Transverse colon (tissue), 4 donors: ENCODE results near the gene SCAP. TPM values are rescaled to one million over a fixed set of nuclear protein-coding genes. Genes with fewer than 3 reads are reported as not detected.

Experiments used
- DNase-seq: peaks from one replicate; pipeline ENCODE4 v3.0.0-alpha.2; 2019
- H3K27ac ChIP-seq, 4 donors: fragments of 200-600 bp; sonication (generic); 2 replicates each; pipeline ENCODE4 v1.5.1; 2016 to 2018; ENCODE audit warnings: inconsistent platforms in 4 of 4
- H3K27me3 ChIP-seq: fragments of 200-600 bp; sonication (generic); 2 replicates; pipeline ENCODE4 v1.5.1; 2017; ENCODE audit warnings: inconsistent platforms
- H3K36me3 ChIP-seq, 4 donors: fragments of 200-600 bp; sonication (generic); 2 replicates each; pipeline ENCODE4 v1.5.1; 2017 to 2019; ENCODE audit warnings: inconsistent platforms in 4 of 4
- H3K4me1 ChIP-seq, 4 donors: fragments of 200-600 bp; sonication (generic); 2 replicates each; pipeline ENCODE4 v1.5.1; 2017 to 2020; ENCODE audit warnings: inconsistent platforms in 4 of 4
- H3K4me3 ChIP-seq, 4 donors: fragments of 200-600 bp; sonication (generic); 1 replicate in 1 of 4; 2 replicates in 3 of 4; pipeline versions ENCODE4 v1.5.1 to v1.6.1; 2017 to 2019; ENCODE audit warnings: inconsistent platforms in 4 of 4
- H3K9me3 ChIP-seq, 2 donors: fragments of 200-600 bp; sonication (generic); 2 replicates each; pipeline ENCODE4 v1.5.1; 2017 to 2019; ENCODE audit warnings: inconsistent platforms in 2 of 2
- EP300 ChIP-seq: sonication (generic); formaldehyde crosslinking; IDR thresholded peaks from one replicate; pipeline ENCODE4 v1.6.1; 2017; ENCODE audit warnings: antibody characterized with exemption, low read depth
- POLR2A ChIP-seq: fragments of 450-650 bp; IDR thresholded peaks from one replicate; pipeline ENCODE4 v1.6.1; 2016; ENCODE audit warnings: antibody characterized with exemption, mild to moderate bottlenecking, moderate library complexity
- POLR2AphosphoS5 ChIP-seq, 3 donors: sonication (generic); formaldehyde crosslinking; IDR thresholded peaks; one replicate each; pipeline ENCODE4 v1.6.1; 2016; ENCODE audit warnings: antibody characterized with exemption in 3 of 3
- WGBS, 2 donors: methylation state at CpG; one replicate each; pipeline ENCODE4 v1.1.5; 2018; ENCODE audit warnings: low coverage in 1 of 2; 5-methylcytosine and 5-hydroxymethylcytosine counted together
- in situ Hi-C, 4 donors: fragments of 200-750 bp; cut with MboI; loops; one replicate each; pipeline versions ENCODE4 v1.15.0 to v1.15.1; 2017; ENCODE audit warnings: low sequenced_read_pairs in 3 of 4, low pct_ligation_motif_present in 1 of 4, low pct_unique_long_range_greater_than_20kb in 1 of 4
- intact Hi-C: fragments of 100-400 bp; cut with DNase I; formaldehyde crosslinking; loops from one replicate; pipeline ENCODE4 v1.15.1; 2023; ENCODE audit warnings: low total_unique reads
- total RNA-seq, 4 donors: library from RNA; depleted of rRNA; stranded (reverse); fragments of >200 nt; gene quantifications; one replicate each; pipeline ENCODE4 v1.1.0, GENCODE V29; 2016
- TF ChIP-seq, protein P1 (sequence below), 5 experiments: fragments of 200-600 bp in 3 of 5; fragments of 450-650 bp in 2 of 5; sonication (generic) in 3 of 5; IDR thresholded peaks; 1 replicate in 2 of 5; 2 replicates in 3 of 5; pipeline ENCODE4 v1.5.1; 2016 to 2017; ENCODE audit warnings: antibody characterized with exemption in 5 of 5, inconsistent platforms in 3 of 5, mild to moderate bottlenecking in 2 of 5, moderate library complexity in 1 of 5

The SCAP gene
- total RNA-seq, 4 donors from 2014 or later = 160 to 288 (median 198) TPM

- 78 to 92% methylated on average over 3 to 16 of the region's 16 CpGs for WGBS, 2 donors
- intact Hi-C loops = no loop called here
- no peaks in the 10 kb centered on the region for H3K27me3 ChIP-seq
- DNase-seq = no peak
- in situ Hi-C loops = loop anchor here in 2 of 4 donors (5.0 to 25.0 kb wide), 2 partner anchors 67 to 372 kb away; partner anchors contain the start of gene SMARCC1 (in 1 of the 2)
- no peak overlapping the region for H3K27ac ChIP-seq
- TF ChIP-seq EP300 (no peak), POLR2A (no peak), POLR2AphosphoS5 (IDR thresholded peaks at IDR 0.05) (no peak)
- TF ChIP-seq, protein P1, sequence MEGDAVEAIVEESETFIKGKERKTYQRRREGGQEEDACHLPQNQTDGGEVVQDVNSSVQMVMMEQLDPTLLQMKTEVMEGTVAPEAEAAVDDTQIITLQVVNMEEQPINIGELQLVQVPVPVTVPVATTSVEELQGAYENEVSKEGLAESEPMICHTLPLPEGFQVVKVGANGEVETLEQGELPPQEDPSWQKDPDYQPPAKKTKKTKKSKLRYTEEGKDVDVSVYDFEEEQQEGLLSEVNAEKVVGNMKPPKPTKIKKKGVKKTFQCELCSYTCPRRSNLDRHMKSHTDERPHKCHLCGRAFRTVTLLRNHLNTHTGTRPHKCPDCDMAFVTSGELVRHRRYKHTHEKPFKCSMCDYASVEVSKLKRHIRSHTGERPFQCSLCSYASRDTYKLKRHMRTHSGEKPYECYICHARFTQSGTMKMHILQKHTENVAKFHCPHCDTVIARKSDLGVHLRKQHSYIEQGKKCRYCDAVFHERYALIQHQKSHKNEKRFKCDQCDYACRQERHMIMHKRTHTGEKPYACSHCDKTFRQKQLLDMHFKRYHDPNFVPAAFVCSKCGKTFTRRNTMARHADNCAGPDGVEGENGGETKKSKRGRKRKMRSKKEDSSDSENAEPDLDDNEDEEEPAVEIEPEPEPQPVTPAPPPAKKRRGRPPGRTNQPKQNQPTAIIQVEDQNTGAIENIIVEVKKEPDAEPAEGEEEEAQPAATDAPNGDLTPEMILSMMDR (IDR thresholded peaks at IDR 0.05) = no peak
- H3K36me3 ChIP-seq = peaks cover 0 to 29% (median 2%) of the 10 kb centered on the region in 4 donors
- H3K4me3 ChIP-seq = no peak overlapping the region
- H3K4me1 ChIP-seq = no peaks in the 10 kb centered on the region
- no peaks in the 10 kb centered on the region for H3K9me3 ChIP-seq
Observed at GRCh38 chr3:47414666-47415587, 60.8 kb downstream of the SCAP start.

GRCh38 chr3:47414161-47414564, 61.6 kb downstream of the SCAP start:
- no peak overlapping the region for H3K27ac ChIP-seq
- in situ Hi-C loops (loop anchor here in 2 of 4 donors (5.0 to 25.0 kb wide), 2 partner anchors 68 to 373 kb away; partner anchors contain the start of gene SMARCC1 (in 1 of the 2)), intact Hi-C loops (no loop called here)
- no peaks in the 10 kb centered on the region for H3K27me3 ChIP-seq
- peaks cover 0 to 29% (median 2%) of the 10 kb centered on the region in 4 donors for H3K36me3 ChIP-seq
- H3K4me3 ChIP-seq = no peak overlapping the region
- DNase-seq = no peak
- no peak for TF ChIP-seq POLR2A
- TF ChIP-seq POLR2AphosphoS5 (IDR thresholded peaks at IDR 0.05) = no peak
- TF ChIP-seq, protein P1 (IDR thresholded peaks at IDR 0.05) = no peak
- no peak for TF ChIP-seq EP300
- WGBS, 2 donors = 80% methylated on average over 2 of the region's 3 CpGs; no CpG with 5 or more reads in 1 of the 2 donors
- no peaks in the 10 kb centered on the region for H3K4me1 ChIP-seq
- no peaks in the 10 kb centered on the region for H3K9me3 ChIP-seq

GRCh38 chr3:47413751-47414150, 62.0 kb downstream of the SCAP start:
- DNase-seq = no peak
- no peaks in the 10 kb centered on the region for H3K27me3 ChIP-seq
- TF ChIP-seq POLR2A (no peak), POLR2AphosphoS5 (IDR thresholded peaks at IDR 0.05) (no peak), EP300 (no peak)
- TF ChIP-seq, protein P1 (IDR thresholded peaks at IDR 0.05) = no peak
- in situ Hi-C loops = loop anchor here in 2 of 4 donors (5.0 to 25.0 kb wide), 2 partner anchors 69 to 374 kb away; partner anchors contain the start of gene SMARCC1 (in 1 of the 2)
- intact Hi-C loops = no loop called here
- 96% methylated on average over 6 of the region's 7 CpGs; no CpG with 5 or more reads in 1 of the 2 donors for WGBS, 2 donors
- H3K4me1 ChIP-seq = no peaks in the 10 kb centered on the region
- H3K27ac ChIP-seq = no peak overlapping the region
- H3K36me3 ChIP-seq = peaks cover 0 to 29% (median 3%) of the 10 kb centered on the region in 4 donors
- H3K9me3 ChIP-seq = no peaks in the 10 kb centered on the region
- no peak overlapping the region for H3K4me3 ChIP-seq

GRCh38 chr3:47412842-47413520, 62.8 kb downstream of the SCAP start:
- H3K27me3 ChIP-seq = no peaks in the 10 kb centered on the region
- intact Hi-C loops = no loop called here
- H3K4me3 ChIP-seq = no peak overlapping the region
- TF ChIP-seq POLR2A (no peak), POLR2AphosphoS5 (IDR thresholded peaks at IDR 0.05) (no peak), EP300 (no peak)
- TF ChIP-seq, protein P1 (IDR thresholded peaks at IDR 0.05) = peak in 1 of 5 experiments; percentile 6
- in situ Hi-C loops = loop anchor here in 2 of 4 donors (5.0 to 25.0 kb wide), 2 partner anchors 69 to 374 kb away; partner anchors contain the start of gene SMARCC1 (in 1 of the 2)
- H3K9me3 ChIP-seq = no peaks in the 10 kb centered on the region
- DNase-seq = no peak
- no peaks in the 10 kb centered on the region for H3K4me1 ChIP-seq
- peaks cover 0 to 34% (median 3%) of the 10 kb centered on the region in 4 donors for H3K36me3 ChIP-seq
- no peak overlapping the region for H3K27ac ChIP-seq
- WGBS, 2 donors = 74 to 81% methylated on average over 2 to 12 of the region's 12 CpGs
